Stromal cell of bone marrow (primary cell): ENCODE results near the gene UPP2.

Source experiments
- DNase-seq: peaks from one replicate; pipeline ENCODE4 v3.0.0-alpha.2; 2012; ENCODE audit warnings: low read depth

The UPP2 gene

DNA sequence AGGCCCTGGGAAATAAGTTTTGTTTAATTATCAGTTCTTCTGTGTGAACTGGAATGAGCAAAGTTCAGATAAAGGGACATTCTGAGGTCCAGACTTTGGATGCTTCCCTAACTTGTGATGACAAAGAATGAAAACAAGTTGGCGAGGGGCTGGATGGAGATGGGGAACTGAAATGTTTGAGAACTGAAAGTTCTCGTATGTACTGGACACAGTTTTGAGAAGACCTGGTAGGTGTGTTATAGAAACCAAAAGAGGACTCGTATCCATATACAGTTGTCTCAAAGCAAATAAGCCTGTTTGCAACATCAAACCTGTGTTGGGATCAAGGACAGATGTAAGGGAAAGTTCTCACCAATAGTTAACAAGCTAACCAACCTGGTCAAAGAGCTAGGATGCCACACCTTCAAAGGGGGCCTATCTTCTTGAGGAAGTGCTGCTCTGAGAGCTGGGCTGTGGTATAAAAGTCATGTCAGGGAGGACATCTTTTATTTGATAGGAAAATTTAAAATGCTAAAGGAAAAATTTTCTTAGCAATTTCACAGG, at the start of gene UPP2:
Gene UPP2 (plus strand): TSS at position 493 of the 543 bp plus-strand sequence. CDS start 188 bp downstream, outside the sequence.
- DNase-seq = no peak

DNA sequence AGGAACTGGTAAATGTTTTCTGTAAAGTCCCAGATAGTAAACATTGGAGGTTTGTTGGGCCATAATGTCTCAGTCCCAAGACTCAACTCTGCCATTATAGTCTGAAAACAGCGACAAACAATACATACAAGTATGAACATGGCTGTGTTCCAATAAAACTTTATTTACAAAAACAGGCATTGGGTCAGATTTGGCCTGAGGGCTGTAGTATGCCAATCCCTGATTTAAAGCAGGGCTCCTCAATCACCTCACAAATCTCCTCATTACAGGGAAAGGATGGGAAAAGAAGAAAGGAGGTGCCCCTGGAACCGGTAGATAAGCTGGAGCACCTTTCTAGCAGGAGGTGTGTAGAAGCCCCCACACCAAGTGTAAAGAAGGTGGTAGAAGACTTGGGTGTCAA, 48.9 kb upstream of the UPP2 start:
- DNase-seq = no peak

- DNase-seq = no peak
Observed at GRCh38 chr2:158056875-158057274, 44.8 kb upstream of the UPP2 start.

GRCh38 chr2:158060160-158060834, 41.4 kb upstream of the UPP2 start:
- no peak for DNase-seq

DNA sequence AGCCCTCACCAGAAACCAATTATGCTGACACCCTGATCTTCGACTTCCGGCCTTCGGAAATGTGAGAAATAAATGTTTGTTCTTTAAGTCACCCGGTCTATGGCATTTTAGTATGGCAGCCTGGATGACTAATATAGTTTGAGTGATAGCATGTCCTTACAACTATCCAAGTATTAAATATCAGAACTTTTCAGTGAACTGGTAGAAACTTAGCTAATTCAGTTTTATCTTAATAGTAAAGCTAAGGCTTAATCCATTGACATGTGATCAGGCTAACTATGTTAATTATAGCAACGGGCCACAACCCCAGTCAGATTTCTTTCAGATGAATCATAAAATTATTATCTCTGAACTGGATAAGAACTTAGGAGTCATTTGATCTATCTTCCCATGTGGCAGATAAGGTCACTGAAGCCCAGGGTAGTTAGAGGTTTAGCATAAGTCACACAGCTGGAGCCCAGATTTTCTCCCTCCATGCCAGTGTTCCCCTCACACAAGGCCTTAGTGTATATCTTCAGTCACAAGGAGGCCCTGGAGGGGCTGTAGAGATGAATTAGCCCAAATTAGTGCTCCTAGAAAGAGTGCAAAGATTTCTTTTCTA, 40.7 kb upstream of the UPP2 start:
- peak; percentile 7 for DNase-seq

- no peak for DNase-seq
Observed at GRCh38 chr2:158061763-158062162, 39.9 kb upstream of the UPP2 start.

GRCh38 chr2:158066046-158066713, 35.5 kb upstream of the UPP2 start:
- no peak for DNase-seq

DNA sequence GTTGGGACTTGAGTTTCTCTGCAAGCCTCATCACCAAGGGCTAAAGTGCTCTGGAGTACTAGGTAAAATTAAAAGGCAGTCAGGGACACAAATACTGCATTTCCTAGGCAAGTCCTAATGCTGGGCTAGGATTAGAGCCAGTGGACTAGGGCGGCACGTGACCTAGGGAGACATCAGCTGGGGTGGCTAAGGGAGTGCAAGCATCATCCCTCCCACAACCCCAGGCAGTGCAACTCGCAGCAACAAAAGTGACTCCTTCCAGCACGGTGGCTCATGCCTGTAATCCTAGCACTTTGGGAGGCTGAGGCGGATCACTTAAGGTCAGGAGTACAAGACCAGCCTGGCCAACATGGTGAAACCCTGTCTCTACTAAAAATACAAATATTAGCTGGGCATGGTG, 30.7 kb upstream of the UPP2 start:
- DNase-seq = no peak

DNA sequence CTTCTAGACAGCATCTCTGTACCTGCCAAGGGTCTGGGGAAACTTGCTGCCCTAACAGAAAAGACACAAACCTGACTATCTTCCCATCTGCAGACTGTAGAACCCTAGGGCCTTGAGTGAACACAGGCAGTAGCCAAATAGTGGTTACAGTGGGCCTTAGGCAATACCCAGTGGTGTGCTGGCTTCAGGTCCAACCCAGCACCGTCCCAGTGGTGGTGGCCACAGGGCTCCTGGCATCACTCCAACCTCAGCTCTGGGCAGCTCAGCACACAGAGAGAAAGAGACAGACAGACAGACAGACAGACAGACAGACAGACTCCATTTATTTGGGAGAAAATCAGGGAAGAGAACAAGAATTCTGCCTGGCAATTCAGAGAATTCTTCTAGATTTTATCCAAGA, 29.3 kb upstream of the UPP2 start:
- DNase-seq = no peak

GRCh38 chr2:158079672-158080071, 22.0 kb upstream of the UPP2 start:
- DNase-seq = no peak

DNA sequence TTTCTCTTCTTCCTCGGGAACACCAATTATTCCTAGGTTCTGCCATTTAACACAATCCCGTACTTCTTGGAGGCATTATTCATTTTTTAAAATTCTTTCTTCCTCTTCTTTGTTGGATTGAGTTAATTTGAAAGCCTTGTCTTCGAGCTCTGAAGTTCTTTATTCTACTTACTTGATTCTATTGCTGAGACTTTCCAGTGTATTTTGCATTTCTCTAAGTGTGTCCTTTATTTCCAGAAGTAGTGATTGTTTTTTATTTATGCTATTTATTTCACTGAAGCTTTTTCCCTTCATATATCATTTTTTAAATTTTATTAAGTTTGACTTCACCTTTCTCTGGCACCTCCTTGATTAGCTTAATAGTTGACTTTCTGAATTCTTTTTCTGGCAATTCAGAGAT, 13.6 kb upstream of the UPP2 start:
- DNase-seq = no peak

DNA sequence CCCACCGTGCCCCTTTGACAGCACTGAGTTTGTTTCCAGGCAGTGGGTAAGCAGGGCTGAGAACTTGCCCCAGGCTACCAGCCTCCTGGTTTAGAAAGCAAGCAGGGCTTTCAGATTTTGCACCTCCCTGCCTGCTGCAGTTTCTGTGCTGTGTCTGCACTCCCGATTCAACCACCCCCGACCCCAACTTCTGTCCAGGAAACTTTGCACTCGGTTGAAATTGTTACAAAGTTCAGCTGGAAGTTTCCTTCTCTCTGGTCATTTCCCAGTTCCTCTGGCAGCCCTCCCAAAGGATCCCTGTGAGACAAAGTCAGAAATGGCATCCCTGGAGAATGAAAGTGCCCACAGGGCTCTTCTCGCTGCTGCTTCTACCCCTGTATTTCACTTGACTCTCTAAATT, 12.4 kb upstream of the UPP2 start:
- DNase-seq = no peak

DNA sequence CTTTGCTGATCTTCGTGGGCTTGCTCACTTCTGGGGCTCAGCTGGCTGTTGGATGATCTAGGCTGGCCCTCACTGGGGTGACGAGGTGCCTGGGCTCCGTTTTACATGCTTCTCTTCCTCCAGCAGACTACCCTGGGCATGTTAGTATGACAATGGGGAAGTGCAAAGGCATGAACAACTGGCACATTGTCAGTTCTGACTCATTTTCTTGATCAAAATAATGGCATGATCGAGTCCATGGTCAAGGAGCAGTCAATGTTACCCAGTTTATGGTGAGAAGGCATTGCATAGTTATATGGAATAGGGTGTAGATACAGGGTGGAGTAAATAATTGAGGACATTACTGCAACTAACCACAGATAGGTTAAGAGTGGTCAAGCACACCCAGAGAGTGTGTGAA, 10.0 kb upstream of the UPP2 start:
- no peak for DNase-seq

DNA sequence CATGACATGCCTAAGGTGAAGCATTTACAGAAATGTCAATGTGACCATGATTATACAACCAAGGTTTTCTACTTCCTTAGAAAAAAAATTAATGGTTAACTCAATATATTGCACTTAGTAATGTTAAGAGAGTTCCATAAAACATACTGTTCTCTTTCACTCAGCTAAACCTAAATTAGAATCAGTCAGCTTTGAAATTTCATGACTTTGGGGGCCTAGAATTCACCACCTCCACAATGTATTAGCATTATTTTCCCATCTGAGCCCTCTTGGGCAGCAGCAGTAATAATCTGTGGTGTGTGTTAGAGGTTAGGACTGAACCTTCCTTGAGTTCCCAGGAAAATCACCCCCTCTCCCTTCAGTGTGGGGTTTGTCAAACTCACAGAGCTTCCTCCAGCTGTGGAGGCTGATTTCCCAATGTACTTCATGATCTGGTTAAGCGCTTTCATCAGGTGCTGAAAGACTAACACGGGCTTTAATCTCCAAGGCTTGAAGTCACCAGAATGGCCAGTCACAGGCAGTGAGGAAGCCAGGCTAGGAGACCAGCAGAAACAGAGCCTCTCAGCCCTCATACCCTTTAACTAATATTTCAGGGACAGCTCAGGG, 7.1 kb upstream of the UPP2 start:
- no peak for DNase-seq

DNA sequence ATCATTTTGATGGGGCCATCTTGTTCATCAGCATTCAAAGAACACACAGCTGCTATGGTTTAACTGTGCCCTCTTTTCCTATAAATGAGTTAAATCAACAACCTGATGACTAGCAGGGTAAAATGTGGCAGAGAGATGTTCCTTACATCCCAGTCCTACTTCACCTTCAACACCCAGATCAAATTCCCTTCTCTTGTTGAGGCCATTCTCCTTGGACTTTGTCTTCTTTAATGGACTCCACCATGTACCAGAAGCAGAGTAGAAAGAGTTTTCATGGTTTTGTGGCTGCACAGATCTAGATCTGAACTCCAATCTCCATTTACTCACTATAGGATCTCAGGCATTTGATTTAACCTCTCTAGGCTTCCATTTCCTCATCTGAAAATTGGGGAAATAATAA, 6.4 kb upstream of the UPP2 start:
- DNase-seq = no peak

DNA sequence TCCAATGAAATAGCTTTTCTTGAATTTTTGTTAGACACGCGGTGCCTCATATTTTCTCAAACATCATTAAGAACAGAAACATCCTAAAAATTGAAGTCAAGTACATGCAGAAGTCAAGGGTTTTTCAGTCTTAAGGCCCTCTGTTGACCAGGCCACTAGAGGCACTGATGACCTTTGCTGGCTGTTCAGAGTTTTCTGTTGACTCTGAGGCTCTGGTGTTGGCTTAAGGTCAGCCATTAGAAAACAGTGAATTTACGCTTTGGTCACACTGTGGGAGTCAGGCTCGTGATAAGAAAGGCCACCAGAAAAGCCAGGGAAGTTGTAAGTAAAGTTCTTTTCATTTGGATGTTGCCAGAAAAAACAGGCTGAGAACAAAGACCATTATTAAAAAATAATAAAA, 5.8 kb upstream of the UPP2 start:
- no peak for DNase-seq

- DNase-seq = no peak
Observed at GRCh38 chr2:158097481-158097880, 4.2 kb upstream of the UPP2 start.

DNA sequence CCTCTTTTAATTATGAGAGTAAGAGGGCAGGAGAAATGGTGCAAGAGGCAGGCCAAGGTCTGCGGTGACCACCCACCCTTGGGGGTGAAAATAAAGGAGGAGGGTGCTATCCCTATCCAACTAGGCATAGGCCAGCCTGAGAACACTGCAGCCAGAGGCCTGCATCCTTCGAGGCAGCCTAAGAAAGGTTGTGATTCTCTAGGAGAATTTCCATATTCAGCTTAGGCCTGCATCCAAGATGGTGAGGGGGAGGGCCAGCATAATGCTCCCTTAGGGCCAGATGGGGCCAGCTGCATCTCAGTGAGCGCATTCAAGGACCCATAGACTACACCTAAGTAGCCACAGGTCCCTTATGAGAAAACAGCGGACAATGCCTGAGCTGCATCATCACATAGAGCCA, 3.5 kb upstream of the UPP2 start:
- no peak for DNase-seq

DNA sequence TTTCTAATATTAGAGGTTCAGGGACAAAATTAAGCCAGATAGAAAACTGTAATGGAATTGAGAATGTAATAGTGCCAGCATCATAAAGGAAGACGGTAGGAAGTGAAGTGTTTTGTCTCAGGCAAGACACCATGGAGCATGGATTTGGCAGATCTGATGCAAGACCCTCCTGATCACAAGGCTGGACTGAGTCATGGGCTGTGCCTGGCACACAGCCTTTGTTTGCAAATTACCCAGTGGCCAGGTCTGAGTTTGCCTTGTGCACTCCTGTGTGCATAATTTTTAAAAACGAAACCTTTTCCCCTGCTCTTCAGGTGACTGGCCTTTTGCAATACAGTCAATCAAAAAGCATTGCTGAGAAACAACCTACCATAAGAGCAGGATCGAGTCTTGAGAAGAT, 2.0 kb upstream of the UPP2 start:
- DNase-seq = peak; percentile 11

GRCh38 chr2:158100411-158100810, 1.3 kb upstream of the UPP2 start:
- no peak for DNase-seq

- no peak for DNase-seq
Observed at GRCh38 chr2:158102446-158102845, 770 bp downstream of the UPP2 start.

- DNase-seq = peak; percentile 13
Observed at GRCh38 chr2:158103411-158104012, 1.8 kb downstream of the UPP2 start.
